OCI-M2 (cell line): Measurements from ENCODE around the gene ZNF652.
A peak's percentile ranks its signal among the peaks of the same experiment; 100 is the strongest.
"Not testable (repeated sequence)": the region's sequence is repeated elsewhere in the genome, so short reads cannot be mapped to it uniquely, and the experiment has no call there.

Experiments used
- DNase-seq: peaks from one replicate; lab custom pipeline; 2025; ENCODE audit not compliant: unreplicated experiment; lab: John Stamatoyannopoulos, UW

ZNF652 gene

DNA sequence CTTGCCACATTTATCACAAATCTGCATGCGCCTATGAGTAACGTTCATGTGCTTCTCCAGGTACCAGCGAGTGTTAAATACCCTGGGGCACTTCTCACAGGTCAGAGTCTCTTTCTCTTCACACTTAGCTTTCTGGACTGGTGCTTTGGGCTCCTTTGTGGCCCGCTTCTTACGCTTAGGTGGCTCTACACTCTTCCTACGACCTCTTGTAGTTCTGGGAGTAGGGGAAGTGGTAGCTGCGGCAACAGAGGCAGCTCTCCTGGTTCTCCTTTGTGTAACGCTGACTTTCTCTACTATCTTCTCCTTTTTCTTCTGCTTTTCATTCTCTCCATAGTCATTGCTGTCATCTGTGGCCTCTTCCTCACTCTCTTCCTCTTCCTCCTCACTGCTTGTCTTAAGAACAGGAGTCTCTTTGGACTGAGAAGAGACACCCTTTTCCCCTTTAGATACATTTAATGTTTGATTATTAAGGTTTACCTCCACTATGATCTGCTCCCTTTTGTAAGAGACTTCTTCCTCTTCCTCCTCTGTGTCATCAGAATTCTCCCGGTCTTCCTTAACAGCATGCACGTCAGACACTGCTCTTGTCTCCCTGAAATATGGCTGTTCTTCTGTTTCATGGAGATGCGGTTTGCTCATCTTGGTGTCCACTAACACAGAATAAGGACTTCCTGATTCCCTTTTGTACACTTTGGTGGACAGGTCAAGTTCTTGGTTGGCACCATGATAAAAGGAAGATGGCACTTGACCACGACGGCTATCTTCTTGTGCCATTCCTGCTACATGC is 45.0 kb downstream of the ZNF652 start:
- DNase-seq: no peak

DNA sequence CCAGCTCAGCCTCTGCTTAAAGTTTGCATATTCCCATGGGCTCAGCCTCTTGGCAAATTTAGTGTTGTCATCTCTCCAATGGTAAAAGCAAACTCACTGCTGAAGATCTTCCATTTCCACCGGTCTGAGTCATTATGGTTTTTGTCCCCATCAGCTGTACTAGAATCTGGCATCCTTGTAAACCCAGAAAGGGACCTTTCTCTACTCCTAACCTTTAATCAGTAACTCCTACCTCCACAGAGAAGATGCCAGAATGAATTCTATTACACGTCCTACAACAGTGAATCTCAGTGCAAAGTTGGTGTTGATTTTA is 45.8 kb downstream of the ZNF652 start:
- no peak for DNase-seq

DNA sequence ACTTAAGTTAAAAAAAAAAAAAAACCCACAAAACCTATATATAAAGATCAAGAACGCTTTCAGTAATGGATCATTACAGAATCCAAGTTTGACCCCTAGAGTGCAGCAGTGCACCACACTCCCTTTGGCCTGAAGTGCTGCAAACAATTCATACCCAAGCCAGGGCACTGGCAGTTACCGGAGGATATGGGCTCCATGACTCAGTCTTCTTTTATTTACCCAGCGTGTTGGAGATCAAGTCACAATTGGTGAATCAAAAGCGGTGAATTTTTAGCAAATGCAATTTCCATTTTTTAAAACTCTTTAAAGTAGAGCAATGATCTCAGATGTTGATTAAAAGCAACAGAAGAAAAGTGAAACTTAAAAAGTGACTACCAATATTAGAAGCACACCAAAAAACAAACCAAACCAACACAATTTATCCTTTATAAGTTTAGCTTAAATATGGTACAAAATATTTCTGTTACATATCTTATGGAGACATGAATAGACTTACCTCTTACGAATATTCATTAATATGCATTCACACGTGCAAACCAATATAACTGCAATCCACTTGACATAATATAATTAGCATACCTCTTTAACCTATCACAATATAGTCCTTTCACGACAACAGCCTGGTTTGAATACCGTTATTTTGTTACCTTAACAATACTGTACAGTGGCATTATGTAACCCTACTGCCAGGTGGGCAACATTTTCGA is 46.3 kb downstream of the ZNF652 start:
- DNase-seq: peak; percentile 33

GRCh38 chr17:49312722-49313121 is 49.3 kb downstream of the ZNF652 start:
- DNase-seq: no peak

DNA sequence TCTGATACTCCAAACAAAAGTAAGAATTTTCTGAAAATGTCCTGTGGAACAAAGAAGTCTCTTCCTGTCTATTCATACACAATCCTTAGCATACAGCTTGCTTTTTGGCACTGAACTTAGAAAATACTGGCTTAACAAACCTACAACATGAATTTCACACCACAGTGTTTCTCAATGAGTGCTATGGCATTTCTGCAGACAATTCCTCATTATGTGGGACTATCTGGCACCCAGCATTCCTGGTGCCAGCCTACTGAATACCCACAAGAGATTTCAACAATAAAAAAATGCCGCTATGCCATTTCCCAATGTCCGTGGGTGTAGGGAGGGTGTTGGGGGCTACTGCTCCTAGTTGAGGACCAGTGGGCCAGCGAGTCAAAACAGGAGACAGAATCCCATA is 62.1 kb downstream of the ZNF652 start:
- DNase-seq: no peak

GRCh38 chr17:49298371-49298976 is 63.6 kb downstream of the ZNF652 start:
- no peak for DNase-seq

DNA sequence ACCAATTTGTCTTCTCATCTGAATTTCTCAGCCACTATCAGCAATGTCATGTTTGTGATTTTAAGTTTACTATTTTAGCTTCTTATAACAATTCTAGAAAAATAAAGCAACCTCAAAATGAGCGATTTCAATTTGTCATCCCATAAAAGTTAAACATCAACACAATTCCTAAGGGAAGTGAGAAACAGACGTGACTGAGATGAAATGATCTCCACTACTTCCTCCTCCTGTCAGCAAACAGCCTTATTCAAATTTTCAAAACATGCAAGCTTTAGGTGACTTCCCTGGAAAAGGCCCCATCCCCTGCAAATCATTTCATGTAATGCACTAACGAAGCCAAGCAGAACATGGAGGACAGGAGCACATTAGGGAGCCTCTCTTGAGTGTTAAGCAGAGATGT is 64.9 kb downstream of the ZNF652 start:
- no peak for DNase-seq

GRCh38 chr17:49294122-49294521 is 67.9 kb downstream of the ZNF652 start:
- no peak for DNase-seq

GRCh38 chr17:49292901-49293300 is 69.1 kb downstream of the ZNF652 start:
- DNase-seq: no peak

GRCh38 chr17:49291929-49292328 is 70.1 kb downstream of the ZNF652 start:
- DNase-seq: no peak

GRCh38 chr17:49290690-49291359 is 71.2 kb downstream of the ZNF652 start:
- no peak for DNase-seq

GRCh38 chr17:49288388-49288787 is 73.7 kb downstream of the ZNF652 start:
- no peak for DNase-seq

- no peak for DNase-seq
Measured at GRCh38 chr17:49287481-49287880, 74.6 kb downstream of the ZNF652 start.

DNA sequence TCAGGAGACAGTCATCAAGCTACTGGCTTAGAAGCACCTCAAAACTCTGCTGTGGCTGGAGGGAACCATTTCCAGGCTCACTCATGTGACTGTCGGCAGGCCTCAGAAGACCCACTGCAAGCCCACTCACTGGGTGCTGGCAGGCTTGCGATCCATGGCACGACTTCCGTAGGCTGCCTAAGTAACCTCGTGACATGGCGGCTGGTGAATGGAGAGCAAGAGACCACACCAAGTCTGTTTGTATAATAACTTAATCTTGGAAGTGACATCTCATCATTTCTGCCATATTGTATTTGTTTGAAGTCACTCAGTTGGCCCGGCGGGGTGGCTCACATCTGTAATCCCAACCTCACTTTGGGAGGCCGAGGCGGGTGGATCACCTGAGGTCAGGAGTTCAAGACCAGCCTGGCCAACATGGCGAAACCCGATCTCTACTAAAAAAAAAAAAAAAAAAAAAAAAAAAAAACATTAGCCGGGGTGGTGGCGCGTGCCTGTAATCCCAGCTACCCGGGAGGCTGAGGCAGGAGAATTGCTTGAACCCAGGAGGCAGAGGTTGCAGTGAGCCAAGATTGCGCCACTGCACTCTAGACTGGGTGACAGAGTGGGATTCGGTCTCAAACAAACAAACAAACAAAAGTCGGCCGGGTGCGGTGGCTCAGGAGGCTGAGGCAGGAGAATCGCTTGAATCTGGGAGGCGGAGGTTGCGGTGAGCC is 75.6 kb downstream of the ZNF652 start:
- DNase-seq: not testable (repeated sequence)

DNA sequence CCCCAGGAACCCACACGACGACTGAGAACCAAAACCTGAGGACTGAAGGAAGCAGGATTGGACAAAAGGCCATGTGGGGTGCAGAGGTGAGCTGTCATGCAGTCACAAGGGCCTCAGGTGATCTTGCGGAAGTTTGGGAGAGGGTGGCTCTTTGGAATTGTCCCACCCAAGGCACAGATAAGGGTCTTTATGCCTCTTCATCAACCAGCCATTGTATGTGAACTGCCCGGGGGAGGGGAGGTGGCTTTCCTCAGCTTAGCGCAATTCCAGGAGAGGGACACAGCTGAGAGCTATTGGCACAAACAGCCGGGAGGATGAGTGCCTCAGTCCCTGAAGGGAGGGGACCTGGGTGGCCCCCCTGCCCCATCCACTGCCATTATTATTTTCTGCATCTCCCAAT is 76.3 kb downstream of the ZNF652 start:
- no peak for DNase-seq

GRCh38 chr17:49280918-49281317 is 81.1 kb downstream of the ZNF652 start:
- no peak for DNase-seq

GRCh38 chr17:49280061-49280460 is 82.0 kb downstream of the ZNF652 start:
- DNase-seq: no peak

- DNase-seq: not testable (repeated sequence)
Measured at GRCh38 chr17:49279263-49280015, 82.6 kb downstream of the ZNF652 start.

- no peak for DNase-seq
Measured at GRCh38 chr17:49278076-49278475, 84.0 kb downstream of the ZNF652 start.

DNA sequence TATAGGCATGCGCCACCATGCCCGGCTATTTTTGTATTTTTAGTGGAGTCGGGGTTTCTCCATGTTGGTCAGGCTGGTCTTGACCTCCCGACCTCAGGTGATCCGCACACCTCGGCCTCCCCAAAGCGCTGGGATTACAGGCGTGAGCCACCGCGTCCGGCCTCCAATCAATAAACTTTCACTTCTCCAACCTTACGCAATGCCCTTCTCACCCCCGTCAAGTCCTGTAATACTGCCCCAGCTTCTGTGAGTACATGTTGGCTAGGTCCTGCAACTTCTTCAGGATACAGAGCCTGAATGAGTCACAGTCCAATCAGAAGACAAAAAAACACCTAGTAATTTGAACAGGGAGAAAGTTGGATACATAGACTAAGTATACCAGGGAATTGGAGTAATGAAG is 84.4 kb downstream of the ZNF652 start:
- DNase-seq: no peak
